SK-N-MC (cell line): ENCODE data around the gene PPP1R12C.

ENCODE experiments used
- EZH2 ChIP-seq: fragments of 200-600 bp; sonication (generic); IDR thresholded peaks from one replicate; pipeline ENCODE4 v1.6.1; 2017; ENCODE audit warnings: antibody characterized with exemption
- FOXP2 ChIP-seq: optimal IDR thresholded peaks from 2 replicates; pipeline ENCODE3; 2011; ENCODE audit warnings: mild to moderate bottlenecking, moderate library complexity; ENCODE audit not compliant: insufficient read depth; ENCODE audit errors: extremely low read length, control extremely low read depth
- POLR2AphosphoS5 ChIP-seq: IDR thresholded peaks from 2 replicates; pipeline ENCODE4 v1.6.1; 2012; ENCODE audit warnings: mild to moderate bottlenecking, low read depth, low read length, borderline replicate concordance

GRCh38 chr19:55153652-55154264 is 36.3 kb upstream of the PPP1R12C start:
- TF ChIP-seq POLR2AphosphoS5: no peak
- no peak for TF ChIP-seq EZH2
- no peak for TF ChIP-seq FOXP2
